Common myeloid progenitor, CD34-positive (primary cell): Measurements from ENCODE around the gene SWSAP1.
A peak's percentile ranks its signal among the peaks of the same experiment; 100 is the strongest.

ENCODE experiments used
- CTCF ChIA-PET: fragments of 350-600 bp; sonication (Branson Sonifier 250); formaldehyde crosslinking; loops from one replicate; lab custom pipeline; 2021; ENCODE audit warnings: antibody characterized with exemption; lab: Charles Lee
- POLR2A ChIA-PET: fragments of 350-600 bp; sonication (Branson Sonifier 250); formaldehyde crosslinking; loops from one replicate; lab custom pipeline; 2021; ENCODE audit warnings: antibody characterized with exemption; lab: Charles Lee
- DNase-seq, 3 donors: peaks; one replicate each; pipeline versions ENCODE4 v3.0.0 to v3.0.0-alpha.2; 2013
- H3K27ac ChIP-seq, 2 experiments: 1 replicate in 1 of 2; 2 replicates in 1 of 2; pipeline ENCODE4 v1.7.0; 2013; ENCODE audit warnings: inconsistent platforms in 2 of 2, low read length in 2 of 2, mild to moderate bottlenecking in 2 of 2, low read depth in 1 of 2, moderate library complexity in 1 of 2; ENCODE audit not compliant: severe bottlenecking in 2 of 2, insufficient read depth in 1 of 2, poor library complexity in 1 of 2
- H3K27me3 ChIP-seq, 5 experiments: replicated peaks in 2 of 5; 1 replicate in 3 of 5; 2 replicates in 2 of 5; pipeline versions ENCODE4 v1.6.1 to v1.7.0; 2013; ENCODE audit warnings: low read length in 4 of 5, mild to moderate bottlenecking in 2 of 5, moderate library complexity in 2 of 5, inconsistent platforms in 1 of 5; ENCODE audit not compliant: insufficient read depth in 5 of 5, control insufficient read depth in 4 of 5
- H3K36me3 ChIP-seq, 4 experiments: 1 replicate in 2 of 4; 2 replicates in 2 of 4; pipeline versions ENCODE4 v1.6.1 to v1.7.0; 2013; ENCODE audit warnings: low read length in 3 of 4, control low read depth in 1 of 4, mild to moderate bottlenecking in 1 of 4; ENCODE audit not compliant: control insufficient read depth in 4 of 4, insufficient read depth in 4 of 4
- H3K4me1 ChIP-seq, 4 experiments: 1 replicate in 3 of 4; 2 replicates in 1 of 4; pipeline versions ENCODE4 v1.6.1 to v1.7.1; 2013; ENCODE audit warnings: low read length in 3 of 4, mild to moderate bottlenecking in 3 of 4, control low read depth in 1 of 4, inconsistent platforms in 1 of 4, moderate library complexity in 1 of 4; ENCODE audit not compliant: control insufficient read depth in 4 of 4, insufficient read depth in 4 of 4; ENCODE audit errors: control extremely low read depth in 1 of 4
- H3K4me3 ChIP-seq, 7 experiments: 1 replicate in 4 of 7; 2 replicates in 3 of 7; pipeline versions ENCODE4 v1.5.1 to v1.7.0; 2013; ENCODE audit warnings: mild to moderate bottlenecking in 7 of 7, low read length in 6 of 7, moderate library complexity in 6 of 7, inconsistent platforms in 2 of 7, low read depth in 2 of 7, control low read depth in 1 of 7; ENCODE audit not compliant: insufficient read depth in 4 of 7, control insufficient read depth in 1 of 7; ENCODE audit errors: extremely low read depth in 1 of 7
- H3K9me3 ChIP-seq, 5 experiments: 1 replicate in 4 of 5; 2 replicates in 1 of 5; pipeline versions ENCODE4 v1.6.1 to v1.7.1; 2013; ENCODE audit warnings: low read length in 4 of 5, mild to moderate bottlenecking in 2 of 5, inconsistent platforms in 1 of 5, low read depth in 1 of 5, moderate library complexity in 1 of 5; ENCODE audit not compliant: control insufficient read depth in 4 of 5, insufficient read depth in 2 of 5; ENCODE audit errors: control extremely low read depth in 1 of 5
- WGBS: methylation state at CpG from one replicate; pipeline ENCODE4 v1.1.5; 2013; ENCODE audit not compliant: insufficient coverage; 5-methylcytosine and 5-hydroxymethylcytosine counted together

The SWSAP1 gene

DNA sequence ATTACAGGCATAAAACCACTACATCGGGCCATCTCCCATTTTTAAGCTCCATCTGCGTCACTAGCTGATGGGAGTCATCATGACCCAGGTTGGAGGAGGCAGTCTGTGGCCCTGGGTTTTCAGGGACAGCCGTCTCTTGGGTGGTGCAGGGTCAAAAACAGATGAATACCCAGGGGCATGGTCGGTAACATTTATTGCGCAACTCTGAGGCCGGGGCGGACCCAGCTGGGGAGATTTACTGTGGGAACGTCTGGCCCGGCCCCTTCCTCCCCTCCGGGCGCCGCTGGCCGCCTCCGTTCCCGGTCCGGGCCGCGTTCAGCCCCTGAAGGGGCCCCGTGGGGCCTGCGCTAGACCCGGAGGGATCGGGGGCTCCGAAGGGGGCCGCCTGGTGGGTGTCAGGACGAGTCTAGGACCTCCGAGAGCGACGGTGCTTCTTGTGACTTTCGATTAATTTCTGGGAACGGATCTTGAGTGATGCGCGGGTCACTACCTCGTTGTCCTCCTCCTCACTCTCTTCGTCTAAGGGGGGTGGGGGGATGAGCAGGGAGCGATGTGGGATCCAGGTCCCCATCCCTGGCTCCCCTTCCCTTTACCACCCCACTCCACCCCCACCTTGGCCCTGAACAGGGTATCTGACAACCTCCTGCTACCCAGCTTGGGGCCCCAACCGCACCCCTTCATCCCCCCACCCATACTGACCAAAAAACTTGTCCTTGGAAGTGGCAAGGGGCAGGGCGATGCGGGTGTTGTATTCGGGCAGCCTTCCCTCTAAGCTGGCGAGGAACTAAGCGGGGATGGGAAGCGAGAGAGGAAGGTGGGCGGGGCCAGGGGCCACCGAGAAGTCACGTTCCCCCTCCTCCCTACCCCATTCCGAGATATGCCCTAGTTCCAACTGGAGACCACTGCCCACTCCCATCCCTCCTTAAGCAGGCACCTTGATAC, 46.2 kb downstream of the SWSAP1 start:
- ChIA-PET POLR2A (interaction anchor here (0.6 to 2.3 kb wide), 2 partner anchors 36 to 45 kb away, joined by 3 to 5 read pairs; no protein-coding TSS in a partner anchor), CTCF (interaction anchor here (0.8 to 3.9 kb wide), 6 partner anchors 17 to 134 kb away, joined by 3 to 34 read pairs (median 4); partner anchors contain the start of gene EPOR)
- H3K27me3 ChIP-seq: peaks cover 0 to 85% (median 43%) of the 10 kb centered on the region in 5 experiments
- no peaks in the 10 kb centered on the region for H3K9me3 ChIP-seq
- peak overlapping the region in 4 of 7 experiments; percentile 6 to 69 (median 56) for H3K4me3 ChIP-seq
- peak in 1 of 3 donors; percentile 23 for DNase-seq
- WGBS: 3% methylated on average over 22 of the region's 46 CpGs
- no peaks in the 10 kb centered on the region for H3K36me3 ChIP-seq
- no peak overlapping the region for H3K27ac ChIP-seq
- peaks cover 0 to 47% (median 36%) of the 10 kb centered on the region in 4 experiments for H3K4me1 ChIP-seq

DNA sequence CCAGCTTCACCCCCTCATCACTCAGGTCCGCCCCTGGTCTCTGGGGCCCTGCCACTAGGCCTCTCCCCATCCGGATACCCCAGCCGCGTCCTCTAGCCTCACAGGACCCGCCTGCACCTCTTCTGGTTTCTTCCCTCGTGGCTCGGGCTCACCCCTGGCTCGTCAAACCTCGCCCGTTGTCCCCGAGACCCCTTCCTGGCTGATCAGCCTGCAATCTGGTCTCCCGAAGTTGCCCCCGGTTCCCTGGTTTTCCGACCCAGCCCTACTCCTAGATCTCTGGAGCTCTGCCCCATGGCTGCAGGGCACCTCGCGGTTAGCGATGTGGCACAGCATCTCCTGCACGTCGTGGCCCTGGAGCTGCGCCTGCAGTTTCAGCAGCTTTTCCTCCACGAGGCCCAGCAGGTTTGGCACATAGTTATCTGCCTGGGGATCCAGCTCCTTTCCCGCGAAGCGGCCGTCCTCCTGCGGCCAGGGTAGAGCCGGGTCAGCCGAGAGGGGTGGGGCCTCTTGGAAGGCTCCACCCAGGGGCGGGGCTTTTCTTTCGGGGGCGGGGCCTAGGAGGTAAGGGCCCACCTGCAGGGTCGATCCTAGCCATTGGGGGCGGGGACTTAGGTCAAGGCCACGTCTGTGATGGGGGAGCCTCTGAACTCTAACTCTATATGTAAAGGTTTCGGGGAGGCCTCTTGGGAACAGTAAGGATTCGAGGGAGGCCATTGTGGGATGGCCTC, 47.1 kb downstream of the SWSAP1 start:
- Histone ChIP-seq H3K27ac (no peak overlapping the region), H3K4me1 (peaks cover 0 to 47% (median 36%) of the 10 kb centered on the region in 4 experiments), H3K27me3 (peaks cover 0 to 77% (median 41%) of the 10 kb centered on the region in 5 experiments), H3K36me3 (no peaks in the 10 kb centered on the region), H3K9me3 (no peaks in the 10 kb centered on the region), H3K4me3 (peak overlapping the region in 4 of 7 experiments; percentile 5 to 69 (median 58))
- CTCF ChIA-PET: interaction anchor here (0.8 to 3.9 kb wide), 9 partner anchors 10 to 142 kb away, joined by 3 to 34 read pairs (median 4); partner anchors contain the start of gene EPOR
- WGBS: 3% methylated on average over 26 of the region's 36 CpGs
- peak in 2 of 3 donors; percentile 42 to 49 for DNase-seq
- POLR2A ChIA-PET: interaction anchor here (0.6 to 2.3 kb wide), 4 partner anchors 10 to 46 kb away, joined by 3 to 5 read pairs (median 4); partner anchors contain the start of gene EPOR

DNA sequence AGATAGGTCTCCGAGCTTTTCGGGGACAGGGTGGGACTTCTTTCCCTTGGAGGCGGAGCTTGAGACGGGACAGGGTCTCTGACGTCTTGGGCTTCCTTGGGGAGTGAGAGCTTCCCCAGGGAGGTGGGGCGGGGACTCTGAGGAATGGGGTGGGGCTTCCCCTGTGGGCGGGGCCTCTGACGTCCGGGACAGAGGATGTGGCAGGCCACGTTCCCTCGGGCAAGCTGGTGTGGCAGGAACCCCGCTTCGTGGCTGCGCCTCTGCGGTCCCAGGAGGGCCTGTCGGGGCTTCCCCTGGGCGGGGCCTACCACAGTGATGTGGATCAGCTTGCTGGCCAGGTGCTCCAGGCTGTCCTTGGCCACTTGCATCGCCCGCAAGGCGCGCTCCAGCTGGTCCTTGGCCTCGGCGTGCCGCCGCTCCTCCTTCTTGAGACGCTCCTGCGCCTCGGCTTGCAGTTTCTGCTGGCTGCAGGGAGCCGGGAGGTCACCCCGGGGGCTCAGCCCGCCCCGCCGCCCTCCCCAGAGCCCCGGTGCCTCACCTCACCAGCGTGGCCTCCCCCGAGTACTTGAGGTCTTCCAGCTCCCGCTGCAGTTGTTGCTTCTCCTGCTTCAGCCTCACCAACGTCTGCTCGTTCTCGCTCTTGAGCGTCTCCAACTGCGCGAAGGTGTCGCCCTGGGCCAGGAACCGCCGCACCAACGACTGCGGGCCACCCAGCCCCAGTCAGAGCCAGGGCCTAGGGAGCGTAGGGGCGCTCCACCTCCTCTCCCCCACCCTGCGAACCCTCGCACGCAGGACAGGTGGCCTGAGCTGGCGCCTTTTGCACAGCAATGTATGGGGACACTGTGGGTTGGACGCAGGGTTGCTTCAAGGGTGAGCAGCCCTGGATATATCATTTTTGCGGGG, 47.9 kb downstream of the SWSAP1 start:
- POLR2A ChIA-PET: interaction anchor here (0.6 to 2.3 kb wide), 4 partner anchors 9 to 47 kb away, joined by 3 to 5 read pairs (median 5); partner anchors contain the start of gene EPOR
- Histone ChIP-seq H3K36me3 (no peaks in the 10 kb centered on the region), H3K27me3 (peaks cover 0 to 68% (median 41%) of the 10 kb centered on the region in 5 experiments), H3K4me3 (peak overlapping the region in 4 of 7 experiments; percentile 3 to 61 (median 48)), H3K9me3 (no peaks in the 10 kb centered on the region), H3K4me1 (peaks cover 0 to 47% (median 36%) of the 10 kb centered on the region in 4 experiments), H3K27ac (no peak overlapping the region)
- CTCF ChIA-PET: interaction anchor here (0.7 to 3.9 kb wide), 10 partner anchors 10 to 141 kb away, joined by 3 to 34 read pairs (median 4); partner anchors contain the start of gene EPOR
- WGBS: 4% methylated on average over 52 of the region's 56 CpGs
- peak; percentile 70 to 84 (median 81) for DNase-seq

DNA sequence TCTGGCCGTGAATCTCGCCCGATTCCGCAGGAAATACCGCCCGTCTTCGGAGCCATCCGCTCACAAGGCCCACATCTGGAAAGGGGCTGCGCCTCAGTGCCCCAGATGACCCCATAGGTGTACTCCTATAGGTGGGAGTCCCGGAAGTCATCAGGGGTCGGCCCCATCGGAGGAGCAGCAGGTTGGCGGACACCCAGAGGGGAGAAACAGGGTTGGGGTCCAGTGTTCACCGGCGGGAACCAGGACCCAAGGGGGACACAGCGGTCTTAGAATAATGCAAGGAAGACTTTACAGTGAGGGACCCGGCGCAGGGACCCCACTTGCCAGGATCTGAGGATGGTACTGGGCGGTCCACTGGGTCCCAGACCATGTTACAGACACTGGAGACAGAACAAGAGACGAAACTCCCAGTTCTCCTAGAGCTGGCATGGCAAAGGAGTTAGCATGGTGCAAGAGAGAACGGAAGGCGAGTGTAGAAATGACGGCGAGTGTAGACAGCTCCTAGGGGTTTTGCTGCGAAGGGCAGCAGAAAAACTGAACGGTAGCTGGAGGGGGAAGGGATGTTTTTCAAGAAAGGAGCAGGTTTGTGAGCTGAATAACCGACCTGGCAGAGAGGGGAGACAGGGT, 48.8 kb downstream of the SWSAP1 start:
- WGBS: 35% methylated on average over 25 of the region's 27 CpGs
- peak in 2 of 3 donors; percentile 41 to 46 for DNase-seq
- Histone ChIP-seq H3K4me1 (peaks cover 0 to 46% (median 35%) of the 10 kb centered on the region in 4 experiments), H3K9me3 (no peaks in the 10 kb centered on the region), H3K36me3 (no peaks in the 10 kb centered on the region), H3K4me3 (peak overlapping the region in 1 of 7 experiments; percentile 61), H3K27ac (no peak overlapping the region), H3K27me3 (peaks cover 0 to 60% (median 37%) of the 10 kb centered on the region in 5 experiments)
- POLR2A ChIA-PET: no interaction called here
- CTCF ChIA-PET: interaction anchor here (0.6 to 2.2 kb wide), 7 partner anchors 9 to 157 kb away, joined by 3 to 6 read pairs (median 4); partner anchors contain the start of genes EPOR and ODAD3

DNA sequence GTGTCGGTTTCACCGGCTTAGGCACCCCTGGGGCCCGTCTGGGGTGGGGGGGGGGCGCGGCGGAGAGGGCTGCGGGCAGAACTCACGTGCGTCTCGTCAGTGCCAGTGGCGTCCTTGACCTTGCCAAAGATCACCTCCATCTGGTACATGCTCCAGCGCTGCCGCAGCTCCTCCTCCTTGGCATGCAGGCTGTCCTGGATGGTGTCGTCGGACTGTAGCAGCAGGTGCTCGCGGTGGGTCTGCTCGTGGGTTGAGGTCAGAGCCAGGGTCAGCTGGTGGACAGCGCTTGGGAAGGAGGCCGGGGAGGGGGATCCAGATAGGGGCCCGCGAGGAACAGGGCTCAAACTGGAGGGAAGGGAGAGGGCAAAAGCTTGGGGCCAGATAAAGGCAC, 49.3 kb downstream of the SWSAP1 start:
- POLR2A ChIA-PET: no interaction called here
- Histone ChIP-seq H3K27ac (no peak overlapping the region), H3K9me3 (no peaks in the 10 kb centered on the region), H3K27me3 (peaks cover 0 to 55% (median 34%) of the 10 kb centered on the region in 5 experiments), H3K4me3 (no peak overlapping the region), H3K4me1 (peaks cover 0 to 42% (median 31%) of the 10 kb centered on the region in 4 experiments), H3K36me3 (no peaks in the 10 kb centered on the region)
- CTCF ChIA-PET: interaction anchor here (0.6 to 2.2 kb wide), 5 partner anchors 11 to 157 kb away, joined by 3 to 5 read pairs (median 3); partner anchors contain the start of genes EPOR and ODAD3
- 41% methylated on average over 11 of the region's 22 CpGs for WGBS
- no peak for DNase-seq
